ENCODE results near the gene MYO18B.
"Not testable (repeated sequence)": the region's sequence is repeated elsewhere in the genome, so short reads cannot be mapped to it uniquely, and the experiment has no call there.

MYO18B gene

GRCh38 chr22:25955323-25955722, 213.3 kb downstream of the MYO18B start:
- no peak for DNase-seq

GRCh38 chr22:25956801-25957200, 214.8 kb downstream of the MYO18B start:
- no peak for DNase-seq

- no peak for DNase-seq
Observed at GRCh38 chr22:25959818-25960774, 218.1 kb downstream of the MYO18B start.

GRCh38 chr22:25961699-25962098, 219.7 kb downstream of the MYO18B start:
- DNase-seq: no peak

- DNase-seq: no peak
Observed at GRCh38 chr22:25962711-25963110, 220.7 kb downstream of the MYO18B start.

GRCh38 chr22:25964961-25965730, 223.2 kb downstream of the MYO18B start:
- no peak for DNase-seq

GRCh38 chr22:25966448-25966913, 224.5 kb downstream of the MYO18B start:
- DNase-seq: no peak

GRCh38 chr22:25969286-25969685, 227.3 kb downstream of the MYO18B start:
- no peak for DNase-seq

- no peak for DNase-seq
Observed at GRCh38 chr22:25969901-25970300, 227.9 kb downstream of the MYO18B start.

- DNase-seq: peak; percentile 2
Observed at GRCh38 chr22:25970374-25970911, 228.5 kb downstream of the MYO18B start.

- DNase-seq: no peak
Observed at GRCh38 chr22:25970999-25971811, 229.2 kb downstream of the MYO18B start.

- DNase-seq: no peak
Observed at GRCh38 chr22:25972397-25972796, 230.4 kb downstream of the MYO18B start.

- DNase-seq: no peak
Observed at GRCh38 chr22:25976356-25976755, 234.4 kb downstream of the MYO18B start.

- DNase-seq: no peak
Observed at GRCh38 chr22:25979968-25980367, 238.0 kb downstream of the MYO18B start.

GRCh38 chr22:25984911-25985310, 242.9 kb downstream of the MYO18B start:
- not testable (repeated sequence) for DNase-seq

- no peak for DNase-seq
Observed at GRCh38 chr22:25987948-25988347, 246.0 kb downstream of the MYO18B start.

- no peak for DNase-seq
Observed at GRCh38 chr22:25990940-25991339, 249.0 kb downstream of the MYO18B start.

GRCh38 chr22:25992331-25992730, 250.3 kb downstream of the MYO18B start:
- DNase-seq: no peak

GRCh38 chr22:25996669-25997068, 254.7 kb downstream of the MYO18B start:
- no peak for DNase-seq

- DNase-seq: no peak
Observed at GRCh38 chr22:25997886-25998775, 256.1 kb downstream of the MYO18B start.

GRCh38 chr22:26002456-26002855, 260.5 kb downstream of the MYO18B start:
- DNase-seq: no peak
